ENCODE data around the gene LAMB1.
"Not testable (repeated sequence)": the region's sequence is repeated elsewhere in the genome, so short reads cannot be mapped to it uniquely, and the experiment has no call there.

The LAMB1 gene

GRCh38 chr7:108002726-108003598 is at the start of gene LAMB1:
Gene LAMB1, minus strand, starts transcription at chr7:108003161. Its CDS starts 276 bp downstream, at chr7:108002885.
- peak; percentile 44 for DNase-seq

- DNase-seq = no peak
These were observed 48.5 kb upstream of the LAMB1 start for GRCh38 chr7:108051454-108051853.

GRCh38 chr7:108049962-108050361 is 47.0 kb upstream of the LAMB1 start:
- no peak for DNase-seq

GRCh38 chr7:108048422-108048821 is 45.5 kb upstream of the LAMB1 start:
- DNase-seq = no peak

- DNase-seq = no peak
These were observed 44.1 kb upstream of the LAMB1 start for GRCh38 chr7:108046952-108047506.

- DNase-seq = no peak
These were observed 42.7 kb upstream of the LAMB1 start for GRCh38 chr7:108045669-108046068.

- DNase-seq = no peak
These were observed 42.2 kb upstream of the LAMB1 start for GRCh38 chr7:108045154-108045553.

- DNase-seq = no peak
These were observed 41.4 kb upstream of the LAMB1 start for GRCh38 chr7:108044345-108044744.

GRCh38 chr7:108038986-108039385 is 36.0 kb upstream of the LAMB1 start:
- no peak for DNase-seq

GRCh38 chr7:108037741-108038140 is 34.8 kb upstream of the LAMB1 start:
- DNase-seq = no peak

GRCh38 chr7:108037140-108037539 is 34.2 kb upstream of the LAMB1 start:
- DNase-seq = no peak

- no peak for DNase-seq
These were observed 31.6 kb upstream of the LAMB1 start for GRCh38 chr7:108034586-108034985.

GRCh38 chr7:108033776-108034497 is 31.0 kb upstream of the LAMB1 start:
- DNase-seq = no peak

- not testable (repeated sequence) for DNase-seq
These were observed 30.3 kb upstream of the LAMB1 start for GRCh38 chr7:108033309-108033708.

GRCh38 chr7:108030516-108030915 is 27.6 kb upstream of the LAMB1 start:
- no peak for DNase-seq

GRCh38 chr7:108029034-108029433 is 26.1 kb upstream of the LAMB1 start:
- DNase-seq = no peak

GRCh38 chr7:108028111-108028510 is 25.1 kb upstream of the LAMB1 start:
- no peak for DNase-seq

- DNase-seq = no peak
These were observed 24.3 kb upstream of the LAMB1 start for GRCh38 chr7:108027239-108027638.

- no peak for DNase-seq
These were observed 23.7 kb upstream of the LAMB1 start for GRCh38 chr7:108026647-108027046.

- no peak for DNase-seq
These were observed 23.2 kb upstream of the LAMB1 start for GRCh38 chr7:108026116-108026515.

GRCh38 chr7:108024538-108024937 is 21.6 kb upstream of the LAMB1 start:
- DNase-seq = no peak

GRCh38 chr7:108020585-108020984 is 17.6 kb upstream of the LAMB1 start:
- DNase-seq = no peak

- no peak for DNase-seq
These were observed 15.7 kb upstream of the LAMB1 start for GRCh38 chr7:108018668-108019067.

GRCh38 chr7:108017776-108018151 is 14.8 kb upstream of the LAMB1 start:
- DNase-seq = no peak
